T-helper 1 cell treated with Interleukin-12 subunit alpha and Interleukin-12 subunit beta and Interleukin-4 antibody, amounts not matched to agents 30 μg/mL and 1 μg/mL, for 36 hours (primary cell): ENCODE results near the gene ADAM19.
A peak's percentile ranks its signal among the peaks of the same experiment; 100 is the strongest.

Source experiments
- H3K27ac Mint-ChIP-seq: one replicate; pipeline ENCODE4 v1.8.0; 2021; ENCODE audit warnings: mild to moderate bottlenecking, mixed read lengths
- H3K27me3 Mint-ChIP-seq: one replicate; pipeline ENCODE4 v1.8.0; 2021; ENCODE audit warnings: low read depth, mixed read lengths
- H3K36me3 Mint-ChIP-seq: one replicate; pipeline ENCODE4 v1.8.0; 2021; ENCODE audit warnings: low read depth, mixed read lengths
- H3K4me1 Mint-ChIP-seq: one replicate; pipeline ENCODE4 v1.8.0; 2021; ENCODE audit warnings: low read depth, mixed read lengths
- H3K4me3 Mint-ChIP-seq: one replicate; pipeline ENCODE4 v1.8.0; 2021; ENCODE audit warnings: mild to moderate bottlenecking, moderate library complexity, mixed read lengths
- H3K9me3 Mint-ChIP-seq: one replicate; pipeline ENCODE4 v1.8.0; 2021; ENCODE audit warnings: mixed read lengths

The ADAM19 gene

DNA sequence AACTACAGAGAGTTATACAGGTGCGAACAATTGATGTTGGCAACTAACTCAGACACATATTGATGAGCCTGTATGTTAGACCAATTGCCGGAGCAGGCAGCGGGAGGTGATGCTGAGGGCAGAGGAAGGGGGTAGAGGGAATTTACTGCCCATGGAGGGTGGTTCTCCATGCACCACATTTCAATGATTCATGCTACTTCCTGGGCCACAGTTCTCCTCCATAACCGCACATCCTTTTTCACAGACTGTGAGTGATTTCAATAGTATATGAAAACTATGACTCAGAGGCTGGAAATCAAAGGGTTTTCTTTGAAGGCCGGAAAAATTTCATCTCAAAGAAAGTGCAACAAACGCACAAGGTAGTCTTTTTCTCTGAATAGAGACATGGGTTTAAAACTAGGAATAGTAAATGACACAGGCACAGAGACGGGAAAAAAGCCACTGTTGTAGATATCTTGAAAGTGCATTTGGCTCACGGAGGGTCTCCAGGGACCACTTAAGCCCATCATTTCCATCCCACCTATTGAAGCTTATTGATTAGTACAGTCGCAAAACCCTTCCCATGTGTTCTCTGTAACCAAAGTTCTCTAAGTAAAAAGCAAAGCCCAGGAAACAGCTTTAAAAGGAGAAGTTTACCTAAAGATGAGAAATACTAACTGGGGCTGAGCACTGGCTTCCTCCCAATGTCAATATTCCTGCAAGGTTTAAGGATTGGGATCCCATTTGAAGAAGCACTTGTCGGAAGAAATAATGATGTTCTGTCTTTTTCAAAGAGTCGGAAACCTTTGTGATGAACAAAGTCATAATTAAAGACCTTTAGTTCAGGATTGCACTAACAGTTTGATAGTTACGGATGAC lies 28.0 kb upstream of the ADAM19 start:
- Mint-ChIP-seq H3K27ac (peak overlapping the region; percentile 93), H3K27me3 (no peaks in the 10 kb centered on the region), H3K9me3 (peaks cover 1% of the 10 kb centered on the region), H3K36me3 (peaks cover 6% of the 10 kb centered on the region), H3K4me3 (peak overlapping the region; percentile 59), H3K4me1 (peaks cover 70% of the 10 kb centered on the region)

GRCh38 chr5:157602505-157602904 lies 26.9 kb upstream of the ADAM19 start:
- H3K9me3 Mint-ChIP-seq = peaks cover 6% of the 10 kb centered on the region
- H3K36me3 Mint-ChIP-seq = peaks cover 9% of the 10 kb centered on the region
- peak overlapping the region; percentile 59 for H3K4me3 Mint-ChIP-seq
- H3K27ac Mint-ChIP-seq = peak overlapping the region; percentile 93
- peaks cover 67% of the 10 kb centered on the region for H3K4me1 Mint-ChIP-seq
- no peaks in the 10 kb centered on the region for H3K27me3 Mint-ChIP-seq

DNA sequence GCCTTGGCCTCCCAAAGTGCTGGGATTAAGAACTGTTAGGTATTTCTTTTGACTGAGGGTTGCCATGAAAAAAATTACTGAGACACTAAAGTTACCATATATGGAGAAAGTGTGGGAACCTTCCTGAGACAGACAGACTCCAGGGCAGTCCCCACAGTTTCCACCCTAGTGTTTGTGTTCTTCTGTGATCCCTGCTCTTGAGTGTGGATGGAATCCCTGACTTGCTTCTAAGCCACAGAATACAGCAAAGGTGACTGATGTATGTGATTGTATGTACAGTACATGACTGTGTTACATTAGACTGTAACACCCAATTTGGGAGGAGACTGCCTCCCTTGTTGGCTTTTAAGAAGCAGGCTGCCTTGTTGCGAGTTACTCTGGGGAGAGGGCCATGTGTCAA lies 24.7 kb upstream of the ADAM19 start:
- Mint-ChIP-seq H3K27ac (peak overlapping the region; percentile 80), H3K27me3 (no peaks in the 10 kb centered on the region), H3K9me3 (peaks cover 6% of the 10 kb centered on the region), H3K4me1 (peaks cover 82% of the 10 kb centered on the region), H3K36me3 (peaks cover 11% of the 10 kb centered on the region), H3K4me3 (peak overlapping the region; percentile 15)

- Mint-ChIP-seq H3K27me3 (no peaks in the 10 kb centered on the region), H3K9me3 (peaks cover 6% of the 10 kb centered on the region), H3K4me1 (peaks cover 86% of the 10 kb centered on the region), H3K27ac (peak overlapping the region; percentile 75), H3K4me3 (no peak overlapping the region), H3K36me3 (peaks cover 11% of the 10 kb centered on the region)
Observed at GRCh38 chr5:157599565-157599964, 24.0 kb upstream of the ADAM19 start.

GRCh38 chr5:157598350-157598936 lies 22.9 kb upstream of the ADAM19 start:
- peak overlapping the region; percentile 75 for H3K27ac Mint-ChIP-seq
- peaks cover 85% of the 10 kb centered on the region for H3K4me1 Mint-ChIP-seq
- H3K27me3 Mint-ChIP-seq = no peaks in the 10 kb centered on the region
- H3K4me3 Mint-ChIP-seq = no peak overlapping the region
- H3K36me3 Mint-ChIP-seq = peaks cover 11% of the 10 kb centered on the region
- H3K9me3 Mint-ChIP-seq = peaks cover 6% of the 10 kb centered on the region

DNA sequence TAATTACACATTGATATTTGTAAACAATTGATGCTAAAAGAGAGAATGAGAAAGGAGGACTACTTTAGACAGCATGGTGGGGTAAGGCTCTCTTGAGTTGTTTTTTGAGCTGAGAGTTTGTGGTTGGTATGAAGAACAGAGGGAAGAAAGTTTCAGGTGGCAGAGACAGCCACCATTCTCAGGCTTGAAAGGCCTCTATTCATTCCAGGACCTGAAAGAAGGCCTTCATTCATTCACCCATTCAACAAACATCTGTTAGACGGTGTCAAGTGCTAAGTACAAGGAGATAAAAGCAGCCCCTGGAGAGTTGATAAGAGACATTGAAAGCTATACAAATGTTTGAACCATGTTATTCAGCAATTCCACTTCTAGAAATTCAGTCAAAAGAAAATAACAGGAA lies 21.7 kb upstream of the ADAM19 start:
- H3K27ac Mint-ChIP-seq = peak overlapping the region; percentile 67
- H3K9me3 Mint-ChIP-seq = peaks cover 6% of the 10 kb centered on the region
- peaks cover 14% of the 10 kb centered on the region for H3K36me3 Mint-ChIP-seq
- H3K4me3 Mint-ChIP-seq = peak overlapping the region; percentile 24
- H3K4me1 Mint-ChIP-seq = peaks cover 83% of the 10 kb centered on the region
- H3K27me3 Mint-ChIP-seq = no peaks in the 10 kb centered on the region

GRCh38 chr5:157596487-157596886 lies 20.9 kb upstream of the ADAM19 start:
- Mint-ChIP-seq H3K4me1 (peaks cover 83% of the 10 kb centered on the region), H3K36me3 (peaks cover 19% of the 10 kb centered on the region)

DNA sequence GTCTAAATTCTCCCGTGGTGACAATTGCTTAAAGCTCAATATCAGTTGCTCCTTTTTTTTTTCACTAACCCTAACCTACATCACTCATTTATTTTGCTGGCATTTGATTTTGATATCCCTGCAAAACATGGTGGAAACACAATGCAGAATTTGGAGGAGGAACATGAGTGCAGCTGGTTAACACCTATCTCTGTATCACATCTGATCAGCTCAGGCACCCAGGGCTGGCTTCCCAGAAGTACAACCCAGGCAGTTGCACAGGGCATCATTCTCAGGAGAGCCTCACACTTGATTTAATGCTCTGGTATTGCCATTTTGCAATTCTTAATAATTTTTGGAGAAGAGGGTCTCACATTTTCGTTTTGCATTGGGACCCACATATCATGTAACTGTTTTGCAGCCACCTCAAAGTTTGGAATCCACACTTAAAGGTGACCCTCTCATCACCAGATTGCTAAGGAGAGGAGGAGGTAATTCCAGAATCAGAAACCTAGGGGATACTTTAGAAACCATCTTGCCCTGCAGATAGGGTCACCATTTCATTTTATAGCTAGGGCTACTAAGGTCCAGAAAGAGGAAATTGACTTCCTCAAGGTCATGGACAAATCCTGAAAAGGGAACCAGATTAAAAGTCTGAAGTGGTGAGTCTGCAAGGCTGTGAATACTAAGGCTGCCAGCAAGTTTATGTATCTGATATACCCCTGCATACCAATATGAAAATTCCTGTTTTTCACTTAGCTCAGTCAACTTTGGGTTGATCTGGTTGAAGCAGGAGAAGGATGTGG lies 19.3 kb upstream of the ADAM19 start:
- Mint-ChIP-seq H3K36me3 (peaks cover 19% of the 10 kb centered on the region), H3K4me3 (peak overlapping the region; percentile 79)

More at GRCh38 chr5:157596487-157596886, 20.9 kb upstream of the ADAM19 start:
- H3K27me3 Mint-ChIP-seq = no peaks in the 10 kb centered on the region
- peak overlapping the region; percentile 24 for H3K4me3 Mint-ChIP-seq
- H3K9me3 Mint-ChIP-seq = peaks cover 12% of the 10 kb centered on the region
- H3K27ac Mint-ChIP-seq = peak overlapping the region; percentile 67

GRCh38 chr5:157594257-157594656 lies 18.7 kb upstream of the ADAM19 start:
- Mint-ChIP-seq H3K9me3 (peaks cover 12% of the 10 kb centered on the region), H3K36me3 (peaks cover 18% of the 10 kb centered on the region), H3K27ac (peak overlapping the region; percentile 89), H3K4me1 (peaks cover 74% of the 10 kb centered on the region), H3K4me3 (peak overlapping the region; percentile 79), H3K27me3 (no peaks in the 10 kb centered on the region)

More for the DNA sequence above, 19.3 kb upstream of the ADAM19 start:
- H3K27me3 Mint-ChIP-seq = no peaks in the 10 kb centered on the region
- H3K27ac Mint-ChIP-seq = peak overlapping the region; percentile 89
- H3K4me1 Mint-ChIP-seq = peaks cover 77% of the 10 kb centered on the region
- H3K9me3 Mint-ChIP-seq = peaks cover 12% of the 10 kb centered on the region

GRCh38 chr5:157593052-157593757 lies 17.6 kb upstream of the ADAM19 start:
- Mint-ChIP-seq H3K27me3 (no peaks in the 10 kb centered on the region), H3K9me3 (peaks cover 7% of the 10 kb centered on the region), H3K4me3 (peak overlapping the region; percentile 39), H3K4me1 (peaks cover 65% of the 10 kb centered on the region), H3K27ac (peak overlapping the region; percentile 67), H3K36me3 (peaks cover 15% of the 10 kb centered on the region)

GRCh38 chr5:157592594-157592993 lies 17.0 kb upstream of the ADAM19 start:
- peaks cover 6% of the 10 kb centered on the region for H3K9me3 Mint-ChIP-seq
- H3K4me3 Mint-ChIP-seq = peak overlapping the region; percentile 39
- H3K36me3 Mint-ChIP-seq = peaks cover 14% of the 10 kb centered on the region
- peak overlapping the region; percentile 67 for H3K27ac Mint-ChIP-seq
- H3K27me3 Mint-ChIP-seq = no peaks in the 10 kb centered on the region
- H3K4me1 Mint-ChIP-seq = peaks cover 63% of the 10 kb centered on the region

- Mint-ChIP-seq H3K36me3 (peaks cover 14% of the 10 kb centered on the region), H3K9me3 (peaks cover 11% of the 10 kb centered on the region), H3K27ac (no peak overlapping the region), H3K27me3 (no peaks in the 10 kb centered on the region), H3K4me1 (peaks cover 44% of the 10 kb centered on the region), H3K4me3 (no peak overlapping the region)
Observed at GRCh38 chr5:157590478-157590877, 14.9 kb upstream of the ADAM19 start.

GRCh38 chr5:157584628-157585027 lies 9.1 kb upstream of the ADAM19 start:
- no peak overlapping the region for H3K4me3 Mint-ChIP-seq
- H3K27me3 Mint-ChIP-seq = no peaks in the 10 kb centered on the region
- peaks cover 42% of the 10 kb centered on the region for H3K4me1 Mint-ChIP-seq
- H3K27ac Mint-ChIP-seq = no peak overlapping the region
- H3K36me3 Mint-ChIP-seq = peaks cover 4% of the 10 kb centered on the region
- H3K9me3 Mint-ChIP-seq = peaks cover 19% of the 10 kb centered on the region
